ENCODE measurements around the gene GPATCH4. TPM values are rescaled to one million over a fixed set of nuclear protein-coding genes. Genes with fewer than 3 reads are reported as not detected.

Gene GPATCH4
- total and polyA plus RNA-seq, 11 donors = 8.8 to 67.5 (median 15.5) TPM

GRCh38 chr1:156629823-156630449 is 28.7 kb upstream of the GPATCH4 start:
- Histone ChIP-seq H3K27me3 (peaks cover 9 to 84% (median 37%) of the 10 kb centered on the region in 9 donors), H3K4me1 (peaks cover 3 to 13% (median 8%) of the 10 kb centered on the region in 12 donors), H3K36me3 (no peaks in the 10 kb centered on the region), H3K27ac (no peak overlapping the region), H3K4me3 (no peak overlapping the region), H3K9me3 (no peaks in the 10 kb centered on the region)
- TF ChIP-seq CTCF (IDR thresholded peaks at IDR 0.05) (no peak), POLR2A (IDR thresholded peaks at IDR 0.05) (no peak)
- WGBS, 4 donors = 82 to 89% (median 83%) methylated on average over 8 of the region's 8 CpGs
- DNase-seq (no peak), ATAC-seq (no peak)
- intact Hi-C loops (cut with DNase I) = loop anchor here in 4 of 10 donors (2.0 to 10.0 kb wide), 4 partner anchors 27 to 97 kb away; partner anchors contain the start of genes ISG20L2 (in 2 of the 4), METTL25B (in 2 of the 4) and NES (in 1 of the 4)

- intact Hi-C loops (cut with DNase I) = loop anchor here in 7 of 10 donors (2.0 to 10.0 kb wide), 6 partner anchors 29 to 101 kb away; partner anchors contain the start of genes ISG20L2 (in 3 of the 7), METTL25B (in 3 of the 7) and NES (in 1 of the 7)
- no peak for TF ChIP-seq POLR2A (IDR thresholded peaks at IDR 0.05)
- TF ChIP-seq CTCF (IDR thresholded peaks at IDR 0.05) = peak; percentile 37 to 71 (median 62)
- no peaks in the 10 kb centered on the region for H3K9me3 ChIP-seq
- H3K36me3 ChIP-seq = no peaks in the 10 kb centered on the region
- ATAC-seq (no peak), DNase-seq (no peak)
- no peak overlapping the region for H3K27ac ChIP-seq
- peaks cover 3 to 85% (median 50%) of the 10 kb centered on the region in 9 donors for H3K27me3 ChIP-seq
- H3K4me1 ChIP-seq = peaks cover 5 to 36% (median 22%) of the 10 kb centered on the region in 12 donors
- WGBS, 4 donors = 77 to 84% (median 81%) methylated on average over 2 of the region's 2 CpGs
- no peak overlapping the region for H3K4me3 ChIP-seq
Measured at GRCh38 chr1:156627313-156627880, 26.1 kb upstream of the GPATCH4 start.

- Histone ChIP-seq H3K36me3 (no peaks in the 10 kb centered on the region), H3K27me3 (peaks cover 3 to 71% (median 50%) of the 10 kb centered on the region in 9 donors), H3K9me3 (no peaks in the 10 kb centered on the region), H3K4me1 (peaks cover 5 to 36% (median 22%) of the 10 kb centered on the region in 12 donors), H3K4me3 (peak overlapping the region in 4 of 12 donors; percentile 49 to 59 (median 55)), H3K27ac (no peak overlapping the region)
- WGBS, 4 donors = 37 to 48% (median 42%) methylated on average over 4 of the region's 4 CpGs
- intact Hi-C loops (cut with DNase I) = loop anchor here in 7 of 10 donors (1.0 to 10.0 kb wide), 7 partner anchors 31 to 103 kb away; partner anchors contain the start of genes ISG20L2 (in 3 of the 7), METTL25B (in 3 of the 7) and NES (in 1 of the 7)
- ATAC-seq (no peak), DNase-seq (no peak)
- no peak for TF ChIP-seq CTCF (IDR thresholded peaks at IDR 0.05)
- no peak for TF ChIP-seq POLR2A (IDR thresholded peaks at IDR 0.05)
Measured at GRCh38 chr1:156626079-156626438, 24.8 kb upstream of the GPATCH4 start.

All from heart left ventricle (tissue), 16 donors.